ENCODE data around the gene KCNC3.
A peak's percentile ranks its signal among the peaks of the same experiment; 100 is the strongest.

The KCNC3 gene

DNA sequence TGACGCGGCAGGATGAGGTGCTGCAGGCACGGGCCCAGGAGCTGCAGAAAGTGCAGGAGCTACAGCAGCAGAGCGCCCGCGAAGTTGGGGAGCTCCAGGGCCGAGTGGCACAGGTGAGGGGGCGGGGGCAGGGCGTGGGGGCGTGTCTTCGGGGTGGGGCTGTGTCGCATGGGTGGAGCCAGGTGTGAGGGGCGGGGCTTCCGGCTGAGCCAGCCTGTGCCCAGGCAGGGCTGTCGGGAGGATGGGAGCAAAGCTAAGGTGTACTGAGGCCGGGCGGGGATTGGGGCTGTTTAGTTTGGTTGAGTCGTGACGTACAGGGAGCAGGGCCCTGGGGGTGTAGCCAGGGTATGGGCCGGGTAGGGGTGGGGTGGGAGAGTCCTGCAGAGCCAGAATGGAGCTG lies 62.3 kb downstream of the KCNC3 start:
- Histone ChIP-seq H3K18ac (ENCODE audit: low read length) (peak overlapping the region; percentile 65), H3K4me3 (ENCODE audit: low read length in 2 of 2) (peak overlapping the region in 1 of 2 donors; percentile 25), H2BK15ac (ENCODE audit: low read length) (no peak overlapping the region), H3K27me3 (ENCODE audit: control insufficient read depth in 3 of 3, insufficient read depth in 3 of 3, low read depth in 1 of 3, low read length in 3 of 3) (peaks cover 0 to 8% (median 0%) of the 10 kb centered on the region in 3 experiments), H3K4ac (ENCODE audit: low read length) (no peak overlapping the region), H3K9ac (ENCODE audit: low read depth, low read length, poor library complexity) (no peak overlapping the region), H2BK12ac (ENCODE audit: low read length) (no peak overlapping the region), H2AFZ (ENCODE audit: low read length) (no peak overlapping the region), H3K4me2 (ENCODE audit: insufficient read depth, low read length, poor library complexity, severe bottlenecking) (no peak overlapping the region), H3K36me3 (replicated peaks in 1 of 2; ENCODE audit: control insufficient read depth in 2 of 2, insufficient read depth in 2 of 2, low read length in 2 of 2) (peaks cover 0 to 4% of the 10 kb centered on the region in 2 donors), H3K9me3 (replicated peaks in 1 of 2; ENCODE audit: control insufficient read depth in 2 of 2, insufficient read depth in 1 of 2, low read depth in 1 of 2, low read length in 2 of 2) (peaks cover 0 to 3% of the 10 kb centered on the region in 2 donors), H4K91ac (ENCODE audit: low read depth, low read length, poor library complexity) (no peak overlapping the region), H2BK120ac (ENCODE audit: low read depth, low read length) (no peak overlapping the region), H4K8ac (ENCODE audit: low read depth, low read length) (no peak overlapping the region), H3K27ac (replicated peaks; ENCODE audit: low read length) (no peak overlapping the region), H2AK5ac (ENCODE audit: low read depth, low read length) (no peak overlapping the region), H3K23ac (ENCODE audit: low read depth, low read length, poor library complexity) (no peak overlapping the region), H3K79me1 (ENCODE audit: low read depth, low read length) (peaks cover 2% of the 10 kb centered on the region), H3K14ac (ENCODE audit: low read length) (no peak overlapping the region), H3K4me1 (ENCODE audit: control insufficient read depth in 2 of 2, insufficient read depth in 1 of 2, low read depth in 1 of 2, low read length in 2 of 2) (peaks cover 0 to 2% of the 10 kb centered on the region in 2 donors), H2BK5ac (ENCODE audit: low read length) (no peak overlapping the region)
- DNase-seq (ENCODE audit: low spot score) = no peak
- WGBS, 2 donors (ENCODE audit: extremely low coverage in 2 of 2, insufficient read length in 2 of 2, insufficient replicate concordance in 1 of 2) = no CpG with 5 or more reads among the region's 20 CpGs

- Histone ChIP-seq H3K9me3 (replicated peaks in 1 of 2; ENCODE audit: control insufficient read depth in 2 of 2, insufficient read depth in 1 of 2, low read depth in 1 of 2, low read length in 2 of 2) (peaks cover 0 to 3% of the 10 kb centered on the region in 2 donors), H2AFZ (ENCODE audit: low read length) (no peak overlapping the region), H2BK12ac (ENCODE audit: low read length) (no peak overlapping the region), H3K27me3 (ENCODE audit: control insufficient read depth in 3 of 3, insufficient read depth in 3 of 3, low read depth in 1 of 3, low read length in 3 of 3) (peaks cover 0 to 4% (median 0%) of the 10 kb centered on the region in 3 experiments), H2BK120ac (ENCODE audit: low read depth, low read length) (no peak overlapping the region), H3K36me3 (replicated peaks in 1 of 2; ENCODE audit: control insufficient read depth in 2 of 2, insufficient read depth in 2 of 2, low read length in 2 of 2) (peaks cover 0 to 4% of the 10 kb centered on the region in 2 donors), H3K27ac (replicated peaks; ENCODE audit: low read length) (no peak overlapping the region), H3K4me1 (ENCODE audit: control insufficient read depth in 2 of 2, insufficient read depth in 1 of 2, low read depth in 1 of 2, low read length in 2 of 2) (peaks cover 0 to 2% of the 10 kb centered on the region in 2 donors), H3K79me1 (ENCODE audit: low read depth, low read length) (peaks cover 2% of the 10 kb centered on the region), H4K8ac (ENCODE audit: low read depth, low read length) (no peak overlapping the region), H3K4me3 (ENCODE audit: low read length in 2 of 2) (no peak overlapping the region), H2AK5ac (ENCODE audit: low read depth, low read length) (no peak overlapping the region), H3K23ac (ENCODE audit: low read depth, low read length, poor library complexity) (no peak overlapping the region), H4K91ac (ENCODE audit: low read depth, low read length, poor library complexity) (no peak overlapping the region), H3K18ac (ENCODE audit: low read length) (no peak overlapping the region), H3K14ac (ENCODE audit: low read length) (no peak overlapping the region), H3K4me2 (ENCODE audit: insufficient read depth, low read length, poor library complexity, severe bottlenecking) (no peak overlapping the region), H2BK15ac (ENCODE audit: low read length) (no peak overlapping the region), H3K9ac (ENCODE audit: low read depth, low read length, poor library complexity) (no peak overlapping the region), H3K4ac (ENCODE audit: low read length) (no peak overlapping the region), H2BK5ac (ENCODE audit: low read length) (no peak overlapping the region)
- no CpG with 5 or more reads among the region's 8 CpGs for WGBS, 2 donors (ENCODE audit: extremely low coverage in 2 of 2, insufficient read length in 2 of 2, insufficient replicate concordance in 1 of 2)
- DNase-seq (ENCODE audit: low spot score) = no peak
These were observed 63.1 kb downstream of the KCNC3 start for GRCh38 chr19:50266041-50266440.

- H3K4me2 ChIP-seq (ENCODE audit: insufficient read depth, low read length, poor library complexity, severe bottlenecking) = no peak overlapping the region
- H3K9me3 ChIP-seq (replicated peaks in 1 of 2; ENCODE audit: control insufficient read depth in 2 of 2, insufficient read depth in 1 of 2, low read depth in 1 of 2, low read length in 2 of 2) = peaks cover 0 to 3% of the 10 kb centered on the region in 2 donors
- no peak overlapping the region for H2BK120ac ChIP-seq (ENCODE audit: low read depth, low read length)
- no peak overlapping the region for H3K4ac ChIP-seq (ENCODE audit: low read length)
- no CpG with 5 or more reads among the region's 8 CpGs for WGBS, 2 donors (ENCODE audit: extremely low coverage in 2 of 2, insufficient read length in 2 of 2, insufficient replicate concordance in 1 of 2)
- H3K23ac ChIP-seq (ENCODE audit: low read depth, low read length, poor library complexity) = no peak overlapping the region
- no peak overlapping the region for H2BK5ac ChIP-seq (ENCODE audit: low read length)
- H3K18ac ChIP-seq (ENCODE audit: low read length) = no peak overlapping the region
- no peak overlapping the region for H2AFZ ChIP-seq (ENCODE audit: low read length)
- no peak overlapping the region for H3K4me3 ChIP-seq (ENCODE audit: low read length in 2 of 2)
- peaks cover 2% of the 10 kb centered on the region for H3K79me1 ChIP-seq (ENCODE audit: low read depth, low read length)
- peaks cover 0 to 2% of the 10 kb centered on the region in 2 donors for H3K4me1 ChIP-seq (ENCODE audit: control insufficient read depth in 2 of 2, insufficient read depth in 1 of 2, low read depth in 1 of 2, low read length in 2 of 2)
- no peak overlapping the region for H2BK12ac ChIP-seq (ENCODE audit: low read length)
- peaks cover 0 to 7% of the 10 kb centered on the region in 2 donors for H3K36me3 ChIP-seq (replicated peaks in 1 of 2; ENCODE audit: control insufficient read depth in 2 of 2, insufficient read depth in 2 of 2, low read length in 2 of 2)
- H3K14ac ChIP-seq (ENCODE audit: low read length) = no peak overlapping the region
- H3K9ac ChIP-seq (ENCODE audit: low read depth, low read length, poor library complexity) = no peak overlapping the region
- H3K27me3 ChIP-seq (ENCODE audit: control insufficient read depth in 3 of 3, insufficient read depth in 3 of 3, low read depth in 1 of 3, low read length in 3 of 3) = peaks cover 0 to 4% (median 0%) of the 10 kb centered on the region in 3 experiments
- no peak overlapping the region for H2AK5ac ChIP-seq (ENCODE audit: low read depth, low read length)
- H4K91ac ChIP-seq (ENCODE audit: low read depth, low read length, poor library complexity) = no peak overlapping the region
- H2BK15ac ChIP-seq (ENCODE audit: low read length) = no peak overlapping the region
- DNase-seq (ENCODE audit: low spot score) = no peak
- H3K27ac ChIP-seq (replicated peaks; ENCODE audit: low read length) = no peak overlapping the region
- H4K8ac ChIP-seq (ENCODE audit: low read depth, low read length) = no peak overlapping the region
These were observed 64.5 kb downstream of the KCNC3 start for GRCh38 chr19:50264483-50265186.

- Histone ChIP-seq H4K91ac (ENCODE audit: low read depth, low read length, poor library complexity) (no peak overlapping the region), H2BK12ac (ENCODE audit: low read length) (no peak overlapping the region), H3K4ac (ENCODE audit: low read length) (no peak overlapping the region), H3K9me3 (replicated peaks in 1 of 2; ENCODE audit: control insufficient read depth in 2 of 2, insufficient read depth in 1 of 2, low read depth in 1 of 2, low read length in 2 of 2) (no peaks in the 10 kb centered on the region), H2BK120ac (ENCODE audit: low read depth, low read length) (no peak overlapping the region), H3K18ac (ENCODE audit: low read length) (no peak overlapping the region), H3K27ac (replicated peaks; ENCODE audit: low read length) (no peak overlapping the region), H3K4me3 (ENCODE audit: low read length in 2 of 2) (no peak overlapping the region), H3K36me3 (replicated peaks in 1 of 2; ENCODE audit: control insufficient read depth in 2 of 2, insufficient read depth in 2 of 2, low read length in 2 of 2) (peaks cover 0 to 3% of the 10 kb centered on the region in 2 donors), H3K4me2 (ENCODE audit: insufficient read depth, low read length, poor library complexity, severe bottlenecking) (no peak overlapping the region), H3K27me3 (ENCODE audit: control insufficient read depth in 3 of 3, insufficient read depth in 3 of 3, low read depth in 1 of 3, low read length in 3 of 3) (peaks cover 0 to 4% (median 0%) of the 10 kb centered on the region in 3 experiments), H2AK5ac (ENCODE audit: low read depth, low read length) (no peak overlapping the region), H3K23ac (ENCODE audit: low read depth, low read length, poor library complexity) (no peak overlapping the region), H3K4me1 (ENCODE audit: control insufficient read depth in 2 of 2, insufficient read depth in 1 of 2, low read depth in 1 of 2, low read length in 2 of 2) (peaks cover 0 to 2% of the 10 kb centered on the region in 2 donors), H3K79me1 (ENCODE audit: low read depth, low read length) (no peaks in the 10 kb centered on the region), H2AFZ (ENCODE audit: low read length) (no peak overlapping the region), H3K14ac (ENCODE audit: low read length) (no peak overlapping the region), H2BK5ac (ENCODE audit: low read length) (no peak overlapping the region), H2BK15ac (ENCODE audit: low read length) (no peak overlapping the region), H4K8ac (ENCODE audit: low read depth, low read length) (no peak overlapping the region), H3K9ac (ENCODE audit: low read depth, low read length, poor library complexity) (no peak overlapping the region)
- no peak for DNase-seq (ENCODE audit: low spot score)
- WGBS, 2 donors (ENCODE audit: extremely low coverage in 2 of 2, insufficient read length in 2 of 2, insufficient replicate concordance in 1 of 2) = no CpG with 5 or more reads among the region's 8 CpGs
These were observed 66.0 kb downstream of the KCNC3 start for GRCh38 chr19:50263176-50263575.
